ENCODE data around the gene NT5DC3. TPM values are rescaled to one million over a fixed set of nuclear protein-coding genes. Genes with fewer than 3 reads are reported as not detected.

Gene NT5DC3
- total and polyA plus RNA-seq, 9 of the 15 experiments (the other 6 are each of a cell fraction or from before 2014, with no cell fraction given): 6.3 to 33.5 (median 24.5) TPM

GRCh38 chr12:103801709-103802585 lies 39.1 kb downstream of the NT5DC3 start:
- H3K27ac ChIP-seq (ENCODE audit: extremely low read depth, low read depth, low read length): no peak overlapping the region
- in situ Hi-C loops (cut with MboI): loop anchor here (10.0 kb wide), 1 partner anchor 1687 kb away; no protein-coding TSS in a partner anchor
- ATAC-seq: no peak
- TF ChIP-seq DPF2 (IDR thresholded peaks at IDR 0.05) (no peak), BRF2 (IDR thresholded peaks at IDR 0.05; ENCODE audit: borderline replicate concordance, insufficient read depth, insufficient read length) (no peak), HLTF (IDR thresholded peaks at IDR 0.05) (no peak), TRIM28 (IDR thresholded peaks at IDR 0.05) (no peak), CBX8 (IDR thresholded peaks at IDR 0.05; ENCODE audit: borderline replicate concordance, extremely low read depth, low read depth, low read length, poor library complexity, severe bottlenecking) (no peak), BHLHE40 (IDR thresholded peaks at IDR 0.05; ENCODE audit: low read length) (no peak), MCM3 (IDR thresholded peaks at IDR 0.05) (no peak), JUNB (CRISPR knock-in tag; conservative IDR thresholded peaks at IDR 0.05) (no peak), TFAM (CRISPR knock-in tag; conservative IDR thresholded peaks at IDR 0.05) (no peak), PRMT5 (CRISPR knock-in tag; IDR thresholded peaks at IDR 0.05) (no peak), HDAC8 (tag; IDR thresholded peaks at IDR 0.05) (no peak), ZNF830 (CRISPR knock-in tag; IDR thresholded peaks at IDR 0.05) (no peak), RBM39 (optimal IDR thresholded peaks at IDR 0.05; ENCODE audit: low read depth, low read length) (no peak), ZNF354B (CRISPR knock-in tag; IDR thresholded peaks at IDR 0.05) (no peak), ATF3 (IDR thresholded peaks at IDR 0.05) (no peak), ATF3 (CRISPR knock-in tag; conservative IDR thresholded peaks at IDR 0.05) (no peak)

More at GRCh38 chr12:103801709-103802585, 39.1 kb downstream of the NT5DC3 start:
- Histone ChIP-seq H4K20me1 (replicated peaks; ENCODE audit: control insufficient read depth, insufficient read depth, low read length) (peaks cover 7% of the 10 kb centered on the region; the same call in 1 of the 2 replicates), H3K79me2 (ENCODE audit: control insufficient read depth, insufficient read depth, low read length) (peaks cover 27% of the 10 kb centered on the region), H3K27me3 (ENCODE audit: control insufficient read depth in 2 of 2, insufficient read depth in 2 of 2, low read length in 2 of 2) (no peaks in the 10 kb centered on the region), H3K4me2 (ENCODE audit: insufficient read depth, low read length) (no peak overlapping the region), H3K9me1 (ENCODE audit: control insufficient read depth, insufficient read depth, low read length) (peaks cover 7% of the 10 kb centered on the region), H3K4me3 (no peak overlapping the region), H2AFZ (ENCODE audit: low read depth, low read length) (no peak overlapping the region), H3K9me3 (replicated peaks; ENCODE audit: control insufficient read depth, insufficient read depth, low read depth, low read length) (no peaks in the 10 kb centered on the region), H3K36me3 (ENCODE audit: control insufficient read depth, insufficient read depth, low read length) (peaks cover 83% of the 10 kb centered on the region), H3K9ac (ENCODE audit: insufficient read depth in 1 of 2, low read depth in 2 of 2, low read length in 2 of 2) (0 out of 4 replicates have a peak overlapping the region, but pooled peaks of 1 of the 2 experiments have one; percentile 48), H3K4me1 (replicated peaks in 1 of 2; ENCODE audit: control insufficient read depth in 2 of 2, insufficient read depth in 2 of 2, low read length in 2 of 2) (peaks cover 24 to 37% of the 10 kb centered on the region in 2 experiments)
- DNase-seq (ENCODE audit: extremely low read depth in 1 of 4, low spot score in 3 of 4) (no peak), FAIRE-seq (no peak)
- POLR2A ChIA-PET: interaction anchor here (1.0 to 2.3 kb wide), 2 partner anchors 10 to 33 kb away, joined by 3 to 12 read pairs; no protein-coding TSS in a partner anchor
- 91% methylated on average over 8 of the region's 11 CpGs for WGBS (ENCODE audit: insufficient coverage, low coverage, missing lambda C conversion rate)
- CTCF ChIA-PET (ENCODE audit: low intra/inter-chr PET ratio): no interaction called here
- no TSS peak for BruUV-seq (replicated peaks)
- intact Hi-C loops (cut with micrococcal nuclease): no loop called here
